HepG2 (cell line): ENCODE data around the gene NIPAL1.

Source experiments
- ARID2 ChIP-seq: sonication (generic); formaldehyde crosslinking; IDR thresholded peaks from 2 replicates; pipeline ENCODE4 v1.8.1; 2022; ENCODE audit warnings: mild to moderate bottlenecking, missing genetic modification reagents, borderline replicate concordance
- ARNTL ChIP-seq: sonication (generic); formaldehyde crosslinking; IDR thresholded peaks from 2 replicates; pipeline ENCODE4 v1.4.0; 2020; ENCODE audit warnings: mild to moderate bottlenecking, missing genetic modification reagents
- FOXO1 ChIP-seq: sonication (generic); formaldehyde crosslinking; IDR thresholded peaks from 2 replicates; pipeline ENCODE4 v1.4.0; 2020; ENCODE audit warnings: missing genetic modification reagents
- HNRNPH1 ChIP-seq: fragments of 200-400 bp; formaldehyde crosslinking; optimal IDR thresholded peaks from 2 replicates; pipeline ENCODE3; 2017; ENCODE audit warnings: mild to moderate bottlenecking, low read depth, low read length
- ZNF629 ChIP-seq: sonication (generic); formaldehyde crosslinking; conservative IDR thresholded peaks from 2 replicates; pipeline ENCODE4 v1.5.0; 2020; ENCODE audit warnings: missing genetic modification reagents
- ZNF713 ChIP-seq: sonication (generic); formaldehyde crosslinking; IDR thresholded peaks from 2 replicates; pipeline ENCODE4 v1.4.0; 2020; ENCODE audit warnings: mild to moderate bottlenecking, missing genetic modification reagents
- TF ChIP-seq, protein P1 (sequence below): sonication (generic); formaldehyde crosslinking; IDR thresholded peaks from 2 replicates; pipeline ENCODE4 v1.8.1; 2023; ENCODE audit warnings: mild to moderate bottlenecking, missing genetic modification reagents
- TF ChIP-seq, protein P2 (sequence below): sonication (generic); formaldehyde crosslinking; IDR thresholded peaks from 2 replicates; pipeline ENCODE4 v1.5.1; 2020; ENCODE audit warnings: missing genetic modification reagents, mild to moderate bottlenecking, borderline replicate concordance

DNA sequence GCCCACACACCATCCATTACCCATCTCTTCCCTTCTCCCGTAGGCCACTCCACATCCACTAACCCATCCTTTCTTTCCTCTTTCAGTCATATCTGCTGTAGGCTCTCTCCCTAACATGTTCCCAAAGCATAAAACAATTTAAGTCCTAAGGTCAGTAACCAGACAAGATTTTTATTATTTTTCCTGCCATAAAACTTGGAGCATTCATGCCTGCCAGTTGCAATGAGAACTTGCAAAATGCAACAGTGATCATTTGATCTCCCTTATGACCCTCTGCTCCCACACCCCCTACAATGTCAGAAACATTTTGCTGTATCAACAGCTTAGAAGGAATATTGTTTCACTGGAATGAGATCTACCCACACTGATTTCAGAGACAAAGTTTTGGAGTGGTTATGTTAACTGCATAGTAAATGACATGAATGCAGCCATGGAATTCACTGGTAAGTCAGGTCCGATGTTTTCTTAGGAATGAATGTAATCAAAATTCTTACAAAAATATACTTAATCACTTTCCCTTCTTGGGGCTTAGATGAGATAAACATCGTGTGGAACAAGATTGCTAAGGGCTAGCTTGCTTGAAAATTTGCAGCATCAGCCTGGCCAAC, 5.7 kb downstream of the NIPAL1 start:
- TF ChIP-seq HNRNPH1: no peak
- TF ChIP-seq FOXO1 (CRISPR knock-in tag): no peak
- TF ChIP-seq, protein P1, sequence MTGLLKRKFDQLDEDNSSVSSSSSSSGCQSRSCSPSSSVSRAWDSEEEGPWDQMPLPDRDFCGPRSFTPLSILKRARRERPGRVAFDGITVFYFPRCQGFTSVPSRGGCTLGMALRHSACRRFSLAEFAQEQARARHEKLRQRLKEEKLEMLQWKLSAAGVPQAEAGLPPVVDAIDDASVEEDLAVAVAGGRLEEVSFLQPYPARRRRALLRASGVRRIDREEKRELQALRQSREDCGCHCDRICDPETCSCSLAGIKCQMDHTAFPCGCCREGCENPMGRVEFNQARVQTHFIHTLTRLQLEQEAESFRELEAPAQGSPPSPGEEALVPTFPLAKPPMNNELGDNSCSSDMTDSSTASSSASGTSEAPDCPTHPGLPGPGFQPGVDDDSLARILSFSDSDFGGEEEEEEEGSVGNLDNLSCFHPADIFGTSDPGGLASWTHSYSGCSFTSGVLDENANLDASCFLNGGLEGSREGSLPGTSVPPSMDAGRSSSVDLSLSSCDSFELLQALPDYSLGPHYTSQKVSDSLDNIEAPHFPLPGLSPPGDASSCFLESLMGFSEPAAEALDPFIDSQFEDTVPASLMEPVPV: no peak
- TF ChIP-seq ZNF629: no peak
- TF ChIP-seq ZNF713 (CRISPR knock-in tag): no peak
- TF ChIP-seq, protein P2, sequence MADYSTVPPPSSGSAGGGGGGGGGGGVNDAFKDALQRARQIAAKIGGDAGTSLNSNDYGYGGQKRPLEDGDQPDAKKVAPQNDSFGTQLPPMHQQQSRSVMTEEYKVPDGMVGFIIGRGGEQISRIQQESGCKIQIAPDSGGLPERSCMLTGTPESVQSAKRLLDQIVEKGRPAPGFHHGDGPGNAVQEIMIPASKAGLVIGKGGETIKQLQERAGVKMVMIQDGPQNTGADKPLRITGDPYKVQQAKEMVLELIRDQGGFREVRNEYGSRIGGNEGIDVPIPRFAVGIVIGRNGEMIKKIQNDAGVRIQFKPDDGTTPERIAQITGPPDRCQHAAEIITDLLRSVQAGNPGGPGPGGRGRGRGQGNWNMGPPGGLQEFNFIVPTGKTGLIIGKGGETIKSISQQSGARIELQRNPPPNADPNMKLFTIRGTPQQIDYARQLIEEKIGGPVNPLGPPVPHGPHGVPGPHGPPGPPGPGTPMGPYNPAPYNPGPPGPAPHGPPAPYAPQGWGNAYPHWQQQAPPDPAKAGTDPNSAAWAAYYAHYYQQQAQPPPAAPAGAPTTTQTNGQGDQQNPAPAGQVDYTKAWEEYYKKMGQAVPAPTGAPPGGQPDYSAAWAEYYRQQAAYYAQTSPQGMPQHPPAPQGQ (CRISPR knock-in tag): no peak
- TF ChIP-seq ARID2 (CRISPR knock-in tag): no peak
- no peak for TF ChIP-seq ARNTL (CRISPR knock-in tag)
